Endothelial cell of umbilical vein (primary cell): ENCODE measurements around the gene EXOC7. TPM values are rescaled to one million over a fixed set of nuclear protein-coding genes. Genes with fewer than 3 reads are reported as not detected.

Experiments used
- BruUV-seq: library from RNA; stranded (reverse); fragments of 400-500 nt; replicated peaks from 2 replicates; lab custom pipeline; 2021; lab: Mats Ljungman, UMichigan
- CTCF ChIA-PET: fragments of 300-600, 350-600 bp; sonication (Branson Sonifier 250); formaldehyde crosslinking; loops from one replicate; lab custom pipeline; 2021; ENCODE audit warnings: antibody characterized with exemption, inconsistent platforms; lab: Charles Lee
- POLR2A ChIA-PET: fragments of 300-600, 350-600 bp; sonication (Branson Sonifier 250); formaldehyde crosslinking; loops from one replicate; lab custom pipeline; 2021; ENCODE audit warnings: antibody characterized with exemption, inconsistent platforms; lab: Charles Lee
- DNase-seq: peaks from one replicate; pipeline ENCODE4 v3.0.0-alpha.2; 2011; ENCODE audit warnings: low read depth, low spot score
- FAIRE-seq: peaks from 2 replicates; lab custom pipeline; 2011; peaks lifted over from hg19 to GRCh38; lab: Jason Lieb, UNC
- H2AFZ ChIP-seq: 2 replicates; pipeline ENCODE4 v1.6.0; 2012; ENCODE audit warnings: low read depth, low read length, control low read depth, inconsistent platforms
- H3K27ac ChIP-seq: 2 replicates; pipeline ENCODE4 v1.5.1; 2011; ENCODE audit warnings: low read depth, mild to moderate bottlenecking, control low read depth, low read length, moderate library complexity; ENCODE audit not compliant: insufficient read depth
- H3K27me3 ChIP-seq, 2 experiments: 2 replicates each; pipeline versions ENCODE4 v1.6.0 to v1.6.1; 2011; ENCODE audit warnings: low read length in 2 of 2, mixed read lengths in 1 of 2; ENCODE audit not compliant: control insufficient read depth in 2 of 2, insufficient read depth in 2 of 2
- H3K36me3 ChIP-seq, 2 experiments: 2 replicates in 1 of 2; 3 replicates in 1 of 2; pipeline ENCODE4 v1.5.1; 2011; ENCODE audit warnings: low read length in 2 of 2, mild to moderate bottlenecking in 1 of 2, moderate library complexity in 1 of 2; ENCODE audit not compliant: control insufficient read depth in 2 of 2, insufficient read depth in 2 of 2; ENCODE audit errors: extremely low read depth in 1 of 2
- H3K4me1 ChIP-seq: 3 replicates; pipeline ENCODE4 v1.5.1; 2011; ENCODE audit warnings: mild to moderate bottlenecking, low read length; ENCODE audit not compliant: control insufficient read depth, insufficient read depth; ENCODE audit errors: extremely low read depth
- H3K4me2 ChIP-seq: 2 replicates; pipeline ENCODE4 v1.6.1; 2011; ENCODE audit warnings: low read length, control low read depth, mixed read lengths; ENCODE audit not compliant: insufficient read depth
- H3K4me3 ChIP-seq, 3 experiments: fragments of 200-600 bp in 1 of 3; sonication (generic), shearing (Covaris generic) in 1 of 3; replicated peaks in 1 of 3; 2 replicates each; pipeline ENCODE4 v1.5.1; 2011 to 2016; ENCODE audit warnings: control low read depth in 3 of 3, low read length in 3 of 3, mild to moderate bottlenecking in 2 of 3, inconsistent platforms in 1 of 3, low read depth in 1 of 3, moderate library complexity in 1 of 3; ENCODE audit not compliant: insufficient read depth in 1 of 3
- H3K79me2 ChIP-seq: 2 replicates; pipeline ENCODE4 v1.6.0; 2012; ENCODE audit warnings: low read length, inconsistent platforms; ENCODE audit not compliant: control insufficient read depth, insufficient read depth
- H3K9ac ChIP-seq: replicated peaks from 2 replicates; pipeline ENCODE3; 2011; ENCODE audit warnings: low read length, control low read depth; ENCODE audit not compliant: insufficient read depth; ENCODE audit errors: extremely low read depth
- H3K9me1 ChIP-seq: replicated peaks from 3 replicates; pipeline ENCODE4 v1.6.0; 2011; ENCODE audit warnings: mild to moderate bottlenecking, low read length; ENCODE audit not compliant: control insufficient read depth, insufficient read depth; ENCODE audit errors: extremely low read depth
- H3K9me3 ChIP-seq: replicated peaks from 2 replicates; pipeline ENCODE4 v1.5.1; 2012; ENCODE audit warnings: low read length, inconsistent platforms; ENCODE audit not compliant: control insufficient read depth, insufficient read depth
- H4K20me1 ChIP-seq: replicated peaks from 2 replicates; pipeline ENCODE3; 2011; ENCODE audit warnings: mild to moderate bottlenecking, low read length; ENCODE audit not compliant: control insufficient read depth, insufficient read depth; ENCODE audit errors: extremely low read depth
- CTCF ChIP-seq, 2 donors: IDR thresholded peaks; 1 replicate in 1 of 2; 2 replicates in 1 of 2; pipeline ENCODE4 v1.5.1; 2011; ENCODE audit warnings: low read length in 2 of 2, mild to moderate bottlenecking in 2 of 2, moderate library complexity in 2 of 2, control low read depth in 1 of 2, inconsistent platforms in 1 of 2, low read depth in 1 of 2; ENCODE audit not compliant: insufficient read depth in 1 of 2; ENCODE audit errors: extremely low read depth in 1 of 2
- EZH2 ChIP-seq: IDR thresholded peaks from 2 replicates; pipeline ENCODE4 v1.6.1; 2012; ENCODE audit warnings: borderline replicate concordance, low read depth, mild to moderate bottlenecking, moderate library complexity, low read length, inconsistent platforms; ENCODE audit not compliant: severe bottlenecking
- FOS ChIP-seq: IDR thresholded peaks from 2 replicates; pipeline ENCODE4 v1.6.1; 2011; ENCODE audit warnings: mild to moderate bottlenecking, low read length, moderate library complexity, borderline replicate concordance; ENCODE audit not compliant: insufficient read depth
- GATA2 ChIP-seq: IDR thresholded peaks from 2 replicates; pipeline ENCODE4 v1.7.0; 2011; ENCODE audit warnings: low read depth, mild to moderate bottlenecking, moderate library complexity, mixed read lengths, low read length; ENCODE audit not compliant: insufficient read length, insufficient read depth
- JUN ChIP-seq: IDR thresholded peaks from 2 replicates; pipeline ENCODE4 v1.6.1; 2011; ENCODE audit warnings: borderline replicate concordance, low read depth; ENCODE audit not compliant: insufficient read length, insufficient read depth
- MAX ChIP-seq: IDR thresholded peaks from 2 replicates; pipeline ENCODE4 v1.6.1; 2011; ENCODE audit not compliant: insufficient read depth, insufficient read length
- MYC ChIP-seq: IDR thresholded peaks from one replicate; pipeline ENCODE4 v1.6.1; 2011; ENCODE audit warnings: mild to moderate bottlenecking, low read depth, low read length
- POLR2A ChIP-seq: IDR thresholded peaks from 2 replicates; pipeline ENCODE4 v1.6.1; 2012; ENCODE audit warnings: low read depth, mild to moderate bottlenecking, control low read depth, low read length
- POLR2AphosphoS5 ChIP-seq: IDR thresholded peaks from 2 replicates; pipeline ENCODE4 v1.6.1; 2012; ENCODE audit warnings: low read depth, mild to moderate bottlenecking, control low read depth, low read length, moderate library complexity; ENCODE audit not compliant: insufficient read depth
- dilution Hi-C: fragments of 300-500 bp; cut with MboI; formaldehyde crosslinking; loops from one replicate; pipeline ENCODE4 v1.15.0; 2019; ENCODE audit warnings: low sequenced_read_pairs; ENCODE audit not compliant: extremely low pct_ligation_motif_present
- intact Hi-C: fragments of 100-400 bp; cut with micrococcal nuclease; formaldehyde crosslinking; loops from one replicate; pipeline ENCODE4 v1.10.0; 2022
- polyA plus RNA-seq, 4 experiments: library from polyadenylated mRNA; depleted of rRNA in 3 of 4; stranded (reverse) in 3 of 4; unstranded in 1 of 4; fragments of >200 nt; gene quantifications; 2 replicates each; pipeline versions ENCODE4 v1.2.1 to v1.2.3, GENCODE V29; 2011 to 2012; ENCODE audit warnings: missing spikeins in 1 of 4
- total RNA-seq: library from RNA; stranded (reverse); gene quantifications from 2 replicates; pipeline ENCODE4 v1.2.3, GENCODE V29; 2021

Gene EXOC7
- total and polyA plus RNA-seq, 2 donors (not counting 3 experiments of a cell fraction or from before 2014, with no cell fraction given): 91.5 to 137 TPM

- FAIRE-seq: no peak
- no peak overlapping the region for H3K4me3 ChIP-seq
- no peaks in the 10 kb centered on the region for H3K9me1 ChIP-seq
- no peak for TF ChIP-seq JUN
- TF ChIP-seq EZH2: no peak
- TF ChIP-seq CTCF (IDR thresholded peaks at IDR 0.05; ENCODE audit: extremely low read depth in 1 of 2, insufficient read depth in 1 of 2, low read depth in 1 of 2, low read length in 2 of 2): no peak
- TF ChIP-seq GATA2: no peak
- no peak for TF ChIP-seq MAX
- no peak for TF ChIP-seq POLR2A
- TF ChIP-seq MYC: no peak
- no peak for TF ChIP-seq POLR2AphosphoS5
- no peak for TF ChIP-seq FOS
- H3K9ac ChIP-seq: no peak overlapping the region
- no peaks in the 10 kb centered on the region for H4K20me1 ChIP-seq
- dilution Hi-C loops (no loop called here), intact Hi-C loops (no loop called here)
- H3K27me3 ChIP-seq: no peaks in the 10 kb centered on the region
- CTCF ChIA-PET: interaction anchor here (1.2 to 1.4 kb wide), 3 partner anchors 11 to 187 kb away, joined by 3 to 4 read pairs (median 3); partner anchors contain the start of gene EXOC7
- H3K4me1 ChIP-seq: peaks cover 10% of the 10 kb centered on the region
- DNase-seq: no peak
- H3K79me2 ChIP-seq: no peaks in the 10 kb centered on the region
- no peak overlapping the region for H2AFZ ChIP-seq
- H3K4me2 ChIP-seq: no peak overlapping the region
- no peak overlapping the region for H3K27ac ChIP-seq
- peaks cover 8 to 60% of the 10 kb centered on the region in 2 experiments for H3K36me3 ChIP-seq
- no peaks in the 10 kb centered on the region for H3K9me3 ChIP-seq
- POLR2A ChIA-PET: interaction anchor here (0.7 kb wide), 1 partner anchor 30 kb away, joined by 9 read pairs; no protein-coding TSS in a partner anchor
- no TSS peak for BruUV-seq
Measured at GRCh38 chr17:76092526-76093413, 10.8 kb downstream of the EXOC7 start.
